Right hindlimb (tissue), 1 donor: ENCODE results near the gene PPL.
"Not testable (repeated sequence)": the region's sequence is repeated elsewhere in the genome, so short reads cannot be mapped to it uniquely, and the experiment has no call there.

Experiments used
- DNase-seq: peaks from one replicate; pipeline ENCODE4 v3.0.0-alpha.2; 2018

Gene PPL

GRCh38 chr16:4904942-4905615, 31.9 kb downstream of the PPL start:
- no peak for DNase-seq

- DNase-seq, result no peak
Observed at GRCh38 chr16:4904108-4904941, 32.6 kb downstream of the PPL start.

GRCh38 chr16:4902038-4902437, 34.9 kb downstream of the PPL start:
- DNase-seq, result no peak

GRCh38 chr16:4900750-4901149, 36.2 kb downstream of the PPL start:
- DNase-seq, result no peak

GRCh38 chr16:4900036-4900435, 36.9 kb downstream of the PPL start:
- no peak for DNase-seq

GRCh38 chr16:4899474-4899846, 37.5 kb downstream of the PPL start:
- no peak for DNase-seq

GRCh38 chr16:4898811-4899473, 38.0 kb downstream of the PPL start:
- no peak for DNase-seq

GRCh38 chr16:4897328-4897727, 39.6 kb downstream of the PPL start:
- DNase-seq, result no peak

GRCh38 chr16:4896761-4897160, 40.2 kb downstream of the PPL start:
- not testable (repeated sequence) for DNase-seq

- no peak for DNase-seq
Observed at GRCh38 chr16:4895366-4895765, 41.6 kb downstream of the PPL start.

GRCh38 chr16:4894276-4895150, 42.4 kb downstream of the PPL start:
- DNase-seq, result no peak

- no peak for DNase-seq
Observed at GRCh38 chr16:4893103-4893862, 43.7 kb downstream of the PPL start.

- peak; percentile 70 for DNase-seq
Observed at GRCh38 chr16:4892361-4893102, 44.4 kb downstream of the PPL start.

- no peak for DNase-seq
Observed at GRCh38 chr16:4891886-4892216, 45.1 kb downstream of the PPL start.

- DNase-seq, result no peak
Observed at GRCh38 chr16:4891097-4891885, 45.7 kb downstream of the PPL start.

- no peak for DNase-seq
Observed at GRCh38 chr16:4890686-4891085, 46.3 kb downstream of the PPL start.

- DNase-seq, result no peak
Observed at GRCh38 chr16:4890026-4890425, 46.9 kb downstream of the PPL start.

GRCh38 chr16:4888428-4889135, 48.4 kb downstream of the PPL start:
- DNase-seq, result no peak

GRCh38 chr16:4886151-4886550, 50.8 kb downstream of the PPL start:
- DNase-seq, result no peak
